Vagina (tissue), 2 donors: ENCODE results near the gene GPATCH3. TPM values are rescaled to one million over a fixed set of nuclear protein-coding genes. Genes with fewer than 3 reads are reported as not detected.
"Not testable (repeated sequence)": the region's sequence is repeated elsewhere in the genome, so short reads cannot be mapped to it uniquely, and the experiment has no call there.

Source experiments
- DNase-seq, 2 donors: peaks; one replicate each; pipeline ENCODE4 v3.0.0-alpha.2; 2017; ENCODE audit errors: extremely low spot score in 2 of 2
- H3K27ac ChIP-seq: fragments of 200-600 bp; sonication (generic); one replicate; pipeline ENCODE4 v1.5.1; 2019
- H3K27me3 ChIP-seq: fragments of 200-600 bp; sonication (generic); one replicate; pipeline ENCODE4 v1.5.1; 2019
- H3K36me3 ChIP-seq, 2 donors: fragments of 200-600 bp; sonication (generic); one replicate each; pipeline ENCODE4 v1.5.1; 2017 to 2019
- H3K4me1 ChIP-seq: fragments of 200-600 bp; sonication (generic); one replicate; pipeline ENCODE4 v1.5.1; 2019
- H3K4me3 ChIP-seq, 2 donors: fragments of 200-600 bp; sonication (generic); 1 replicate in 1 of 2; 2 replicates in 1 of 2; pipeline ENCODE4 v1.5.1; 2016 to 2019
- H3K9me3 ChIP-seq: fragments of 200-600 bp; sonication (generic); one replicate; pipeline ENCODE4 v1.5.1; 2019
- CTCF ChIP-seq, 3 experiments: fragments of 450-650 bp in 2 of 3; fragments of 200-600 bp in 1 of 3; sonication (generic) in 1 of 3; IDR thresholded peaks; one replicate each; pipeline ENCODE4 v1.5.1; 2017 to 2019; ENCODE audit warnings: antibody characterized with exemption in 3 of 3, mild to moderate bottlenecking in 2 of 3, moderate library complexity in 2 of 3
- POLR2A ChIP-seq, 2 donors: fragments of 450-650 bp; IDR thresholded peaks; one replicate each; pipeline ENCODE4 v1.6.1; 2017; ENCODE audit warnings: antibody characterized with exemption in 2 of 2, mild to moderate bottlenecking in 2 of 2, moderate library complexity in 2 of 2
- POLR2AphosphoS5 ChIP-seq, 2 donors: sonication (generic); formaldehyde crosslinking; IDR thresholded peaks; one replicate each; pipeline ENCODE4 v1.9.0; 2017; ENCODE audit warnings: antibody characterized with exemption in 2 of 2, mild to moderate bottlenecking in 2 of 2, low read depth in 1 of 2; ENCODE audit not compliant: insufficient read depth in 1 of 2
- intact Hi-C: fragments of 100-400 bp; cut with DNase I; formaldehyde crosslinking; loops from one replicate; pipeline ENCODE4 v1.15.1; 2023
- total RNA-seq: library from RNA; depleted of rRNA; stranded (reverse); fragments of >200 nt; gene quantifications from one replicate; pipeline ENCODE4 v1.2.3, GENCODE V29; 2016

The GPATCH3 gene
- total RNA-seq, 1 donor from 2014 or later: 5.2 TPM

- no peak for DNase-seq
- H3K4me1 ChIP-seq: no peaks in the 10 kb centered on the region
- no peaks in the 10 kb centered on the region for H3K9me3 ChIP-seq
- intact Hi-C loops: no loop called here
- H3K27me3 ChIP-seq: no peaks in the 10 kb centered on the region
- no peak overlapping the region for H3K27ac ChIP-seq
- no peak overlapping the region for H3K4me3 ChIP-seq
- TF ChIP-seq CTCF (IDR thresholded peaks at IDR 0.05) (no peak), POLR2AphosphoS5 (IDR thresholded peaks at IDR 0.05; ENCODE audit: insufficient read depth in 1 of 2, low read depth in 1 of 2) (no peak), POLR2A (IDR thresholded peaks at IDR 0.05) (no peak)
- H3K36me3 ChIP-seq: peaks cover 0 to 10% of the 10 kb centered on the region in 2 donors
Observed at GRCh38 chr1:26874896-26875295, 25.4 kb downstream of the GPATCH3 start.

- H3K27ac ChIP-seq, intact Hi-C loops, H3K4me3 ChIP-seq, H3K27me3 ChIP-seq, DNase-seq, H3K36me3 ChIP-seq, H3K4me1 ChIP-seq, H3K9me3 ChIP-seq: not testable (repeated sequence)
Observed at GRCh38 chr1:26873097-26873496, 27.2 kb downstream of the GPATCH3 start.

GRCh38 chr1:26864610-26865480 lies 35.4 kb downstream of the GPATCH3 start:
- H3K4me3 ChIP-seq: peak overlapping the region; percentile 48 to 67
- DNase-seq: peak in 1 of 2 donors; percentile 99
- intact Hi-C loops: no loop called here
- H3K4me1 ChIP-seq: peaks cover 33% of the 10 kb centered on the region
- H3K36me3 ChIP-seq: no peaks in the 10 kb centered on the region
- TF ChIP-seq POLR2AphosphoS5 (IDR thresholded peaks at IDR 0.05; ENCODE audit: insufficient read depth in 1 of 2, low read depth in 1 of 2): peak; percentile 87 to 90
- peak in 1 of 2 donors; percentile 55 for TF ChIP-seq POLR2A (IDR thresholded peaks at IDR 0.05)
- no peak for TF ChIP-seq CTCF (IDR thresholded peaks at IDR 0.05)
- peak overlapping the region; percentile 98 for H3K27ac ChIP-seq
- H3K27me3 ChIP-seq: no peaks in the 10 kb centered on the region
- no peaks in the 10 kb centered on the region for H3K9me3 ChIP-seq

GRCh38 chr1:26863685-26864077 lies 36.6 kb downstream of the GPATCH3 start:
- peaks cover 34% of the 10 kb centered on the region for H3K4me1 ChIP-seq

More at GRCh38 chr1:26863685-26864077, 36.6 kb downstream of the GPATCH3 start:
- H3K27ac ChIP-seq: peak overlapping the region; percentile 98
- H3K4me3 ChIP-seq: peak overlapping the region; percentile 48 to 67
- no peaks in the 10 kb centered on the region for H3K27me3 ChIP-seq
- DNase-seq: no peak
- no peaks in the 10 kb centered on the region for H3K9me3 ChIP-seq
- intact Hi-C loops: no loop called here
- H3K36me3 ChIP-seq: no peaks in the 10 kb centered on the region
- TF ChIP-seq CTCF (IDR thresholded peaks at IDR 0.05): no peak
- TF ChIP-seq POLR2AphosphoS5 (IDR thresholded peaks at IDR 0.05; ENCODE audit: insufficient read depth in 1 of 2, low read depth in 1 of 2): no peak
- no peak for TF ChIP-seq POLR2A (IDR thresholded peaks at IDR 0.05)
